ENCODE measurements around the gene PLPP3.

Gene PLPP3

GRCh38 chr1:56545711-56546110, 33.7 kb downstream of the PLPP3 start:
- DNase-seq = no peak

DNA sequence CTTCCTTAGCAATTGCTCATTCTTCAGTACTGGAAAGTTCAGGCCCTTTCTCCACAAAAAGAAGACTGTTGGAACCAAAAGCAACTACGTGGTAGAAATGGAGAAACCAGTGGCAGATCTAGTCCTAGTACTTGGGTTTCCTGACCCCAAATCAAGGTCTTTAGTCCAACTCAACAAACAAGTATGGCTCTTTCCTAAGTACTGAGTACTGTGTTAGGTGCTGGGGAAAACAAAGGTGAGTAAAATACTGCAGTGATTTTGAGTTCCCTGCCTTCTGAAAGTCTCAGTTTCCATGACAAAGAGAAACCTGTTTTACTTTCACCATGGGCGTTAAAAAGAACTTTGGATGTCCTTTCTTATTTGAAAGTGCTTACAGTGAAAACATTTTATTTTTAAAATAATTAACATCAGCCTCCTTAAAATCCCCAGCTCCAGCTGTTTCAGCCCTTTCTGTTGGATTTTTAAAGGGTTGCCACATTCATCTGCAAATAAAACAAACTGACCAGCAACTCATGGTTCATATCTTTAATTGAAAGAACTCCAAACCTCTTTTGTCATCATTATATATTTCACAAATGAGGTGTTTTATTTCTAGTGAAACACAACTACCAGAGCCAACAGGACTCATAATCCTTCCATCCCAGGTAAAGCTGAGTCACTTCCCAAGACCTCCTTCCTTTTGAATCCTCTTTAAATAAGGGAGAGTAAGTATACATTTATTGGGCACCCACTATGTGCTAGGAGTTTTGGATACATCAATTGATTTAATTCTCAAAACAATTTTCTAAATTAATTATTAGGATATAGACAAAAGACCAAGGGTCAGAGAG, 35.4 kb downstream of the PLPP3 start:
- DNase-seq = no peak

DNA sequence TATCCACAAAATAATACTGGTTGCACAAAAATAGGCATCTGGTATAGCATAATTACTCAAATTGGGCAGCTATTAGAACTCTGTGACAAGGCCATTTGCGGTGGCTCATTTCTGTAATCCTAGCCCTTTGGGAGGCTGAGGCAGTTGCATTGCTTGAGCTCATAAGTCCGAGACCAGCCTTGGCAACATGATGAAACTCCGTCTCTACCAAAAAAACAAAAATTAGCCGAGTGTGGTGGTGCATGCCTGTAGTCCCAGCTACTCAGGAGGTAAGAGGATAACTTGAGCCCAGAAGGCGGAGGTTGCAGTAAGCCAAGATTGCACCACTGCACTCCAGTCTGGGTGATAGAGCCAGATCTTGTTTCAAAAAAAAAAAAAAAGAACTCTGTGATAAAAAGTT, 36.7 kb downstream of the PLPP3 start:
- no peak for DNase-seq

DNA sequence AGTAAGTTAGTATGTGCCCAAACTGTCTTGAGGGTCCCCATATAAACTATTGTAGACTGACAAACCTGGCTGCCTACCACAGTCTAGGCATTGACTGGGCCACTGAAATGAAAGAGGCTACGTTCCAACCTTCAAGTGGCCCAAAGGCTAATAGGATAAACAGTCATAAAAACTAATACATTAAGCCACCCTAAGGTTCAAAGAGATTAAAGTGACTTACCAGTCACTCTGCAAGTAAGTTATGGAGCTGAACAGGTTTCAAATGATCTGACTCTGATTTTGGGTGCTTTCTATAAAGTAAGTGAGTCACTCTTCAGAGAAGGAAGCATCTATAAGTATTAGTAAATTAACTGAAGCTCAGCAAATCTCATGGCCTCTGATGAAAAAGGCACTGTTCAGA, 38.0 kb downstream of the PLPP3 start:
- no peak for DNase-seq

GRCh38 chr1:56540467-56540866, 38.9 kb downstream of the PLPP3 start:
- DNase-seq = no peak

DNA sequence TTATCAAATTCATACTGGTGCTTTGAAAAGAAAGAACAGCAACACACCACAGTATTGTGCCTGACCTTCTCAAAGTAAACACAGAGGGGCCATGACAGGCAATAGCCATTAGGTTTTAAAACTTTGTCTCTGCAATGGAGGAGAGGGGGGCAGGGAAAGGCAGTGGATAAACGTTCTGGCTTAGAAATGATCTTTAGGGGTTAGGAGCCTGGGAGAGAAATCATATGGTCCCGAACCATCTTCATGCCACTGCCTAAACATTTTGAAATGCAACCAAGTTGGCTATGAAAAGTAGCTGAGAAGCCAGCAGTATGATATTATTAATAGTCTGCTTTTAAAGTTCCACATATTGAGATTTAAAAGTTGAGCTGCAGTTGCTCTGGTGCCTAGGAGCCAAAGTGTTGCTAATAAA, 39.8 kb downstream of the PLPP3 start:
- DNase-seq = no peak

DNA sequence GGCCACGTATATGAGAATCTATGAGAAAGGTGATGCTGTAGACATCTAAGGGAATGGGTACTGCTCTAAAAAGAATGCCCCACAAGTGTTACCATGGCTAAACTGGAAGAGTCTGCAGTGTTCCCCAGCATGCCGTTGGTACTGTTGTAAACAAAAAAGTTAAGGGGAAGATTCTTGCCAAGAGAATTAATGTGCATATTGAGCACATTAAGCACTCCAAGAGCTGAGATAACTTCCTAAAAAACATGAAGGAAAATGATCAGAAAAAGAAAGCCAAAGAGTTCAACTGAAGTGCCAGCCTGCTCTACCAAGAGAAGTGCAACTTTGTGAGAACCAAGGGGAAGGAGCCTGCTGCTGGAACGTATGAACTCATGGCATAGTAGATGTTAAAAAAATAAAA, 40.8 kb downstream of the PLPP3 start:
- no peak for DNase-seq

DNA sequence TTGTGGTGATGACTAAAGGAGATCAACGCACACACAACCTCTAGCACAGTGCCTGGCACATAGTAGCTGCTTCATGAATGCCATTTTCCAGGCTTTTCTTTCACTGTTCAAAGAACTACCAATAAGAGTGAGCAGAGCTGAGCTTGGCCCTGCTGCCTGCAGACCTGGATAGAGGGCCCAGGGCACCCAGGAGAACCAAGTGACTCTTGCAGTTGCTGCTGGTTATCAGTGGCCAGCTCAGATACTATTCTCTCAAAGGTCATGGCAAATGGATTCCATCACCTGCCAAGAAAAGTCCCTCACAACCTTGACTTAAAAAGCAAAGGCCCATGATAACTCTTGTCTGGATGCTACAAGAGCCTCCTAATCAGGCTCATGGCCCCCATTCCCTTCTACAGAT, 41.7 kb downstream of the PLPP3 start:
- DNase-seq = no peak

- DNase-seq = no peak
Measured at GRCh38 chr1:56535939-56536338, 43.4 kb downstream of the PLPP3 start.

- no peak for DNase-seq
Measured at GRCh38 chr1:56535362-56535761, 44.0 kb downstream of the PLPP3 start.

GRCh38 chr1:56534130-56534651, 45.2 kb downstream of the PLPP3 start:
- no peak for DNase-seq

DNA sequence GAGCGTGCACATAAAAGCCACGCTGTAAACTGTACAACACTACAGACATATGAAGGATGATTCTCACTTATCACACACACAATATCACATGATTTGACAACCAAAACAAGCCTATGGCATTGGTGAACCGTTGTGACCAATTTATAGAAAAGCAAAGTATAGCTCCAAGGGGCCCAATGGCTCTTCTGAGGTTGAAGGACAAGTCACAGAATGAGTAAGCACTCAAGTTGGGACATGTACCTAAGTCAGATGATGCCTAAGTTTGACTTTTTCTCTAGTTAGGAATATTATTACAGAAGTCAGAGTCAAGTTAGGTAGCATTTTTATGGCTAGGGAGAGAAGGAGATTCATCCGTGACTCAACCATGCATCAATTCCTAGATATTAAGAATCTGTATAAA, 45.7 kb downstream of the PLPP3 start:
- DNase-seq = no peak

DNA sequence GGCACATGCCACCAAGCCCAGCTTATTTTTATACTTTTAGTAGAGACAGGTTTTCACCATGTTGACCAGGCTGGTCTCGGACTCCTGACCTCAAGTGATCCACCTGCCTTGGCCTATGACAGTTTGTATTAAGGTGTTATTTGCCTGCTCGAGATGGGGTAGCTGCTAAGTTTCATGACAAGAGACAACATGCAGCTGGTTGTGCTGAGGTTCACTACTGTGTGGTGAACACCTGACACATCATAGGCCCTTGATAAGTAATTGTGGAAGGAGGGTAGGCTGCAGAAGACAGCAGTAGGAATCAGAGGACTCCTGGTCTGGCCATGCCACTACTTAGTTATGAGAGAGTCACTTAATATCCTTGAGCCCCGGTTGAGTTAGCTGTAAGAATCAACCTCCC, 46.2 kb downstream of the PLPP3 start:
- no peak for DNase-seq

DNA sequence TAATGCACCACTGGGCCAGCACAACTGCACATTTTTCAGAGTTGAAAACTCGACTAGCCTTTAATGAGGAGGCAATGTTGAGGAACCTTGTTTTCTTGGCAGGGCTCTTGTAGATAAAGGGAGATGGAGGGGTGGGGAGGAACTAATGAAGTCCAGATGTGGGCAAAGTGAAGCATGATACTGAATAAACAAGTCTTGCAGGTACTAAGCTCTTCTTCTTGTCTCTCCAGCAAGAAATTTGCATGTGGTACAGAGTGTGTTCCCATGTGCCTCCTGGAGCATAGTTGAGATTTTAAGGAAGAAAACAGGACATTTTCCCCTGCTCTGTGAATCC, 47.0 kb downstream of the PLPP3 start:
- no peak for DNase-seq

GRCh38 chr1:56531624-56532349, 47.6 kb downstream of the PLPP3 start:
- no peak for DNase-seq

- DNase-seq = no peak
Measured at GRCh38 chr1:56529801-56530200, 49.6 kb downstream of the PLPP3 start.

DNA sequence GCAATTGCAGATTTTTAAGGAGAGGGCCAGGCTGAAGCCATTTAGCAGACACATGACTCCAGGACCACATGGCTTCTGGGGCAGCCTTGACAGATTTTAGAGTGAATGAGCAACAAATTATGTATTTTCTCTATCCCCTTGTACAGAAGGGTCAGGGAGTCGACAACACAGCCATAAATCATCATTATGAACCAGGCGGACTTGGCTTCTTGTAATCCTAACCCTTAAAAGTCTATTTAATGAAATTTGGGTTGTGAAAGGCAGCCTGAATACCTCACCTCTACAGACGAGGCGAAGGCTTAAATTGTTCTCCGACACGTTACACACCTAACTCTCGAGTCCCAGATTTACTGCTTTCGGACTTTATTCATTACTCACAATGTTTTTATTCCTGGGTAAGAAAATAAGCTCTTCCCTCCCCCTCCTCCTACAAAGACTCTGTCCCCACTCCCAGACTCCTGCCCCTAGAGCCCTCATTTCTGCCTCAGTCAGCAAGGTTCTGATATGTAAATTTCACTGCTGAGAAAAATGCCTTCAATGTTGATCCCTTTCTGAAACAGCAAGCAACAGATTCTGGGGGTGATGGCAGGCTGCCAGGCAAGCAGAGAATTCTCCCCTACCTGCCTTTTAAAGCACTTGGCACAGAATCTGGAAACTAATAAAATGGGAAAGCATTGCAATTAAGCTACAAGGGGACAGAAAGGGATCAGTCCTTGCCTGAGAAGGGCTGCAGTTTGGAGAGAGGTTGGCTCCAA, 51.6 kb downstream of the PLPP3 start:
- no peak for DNase-seq

DNA sequence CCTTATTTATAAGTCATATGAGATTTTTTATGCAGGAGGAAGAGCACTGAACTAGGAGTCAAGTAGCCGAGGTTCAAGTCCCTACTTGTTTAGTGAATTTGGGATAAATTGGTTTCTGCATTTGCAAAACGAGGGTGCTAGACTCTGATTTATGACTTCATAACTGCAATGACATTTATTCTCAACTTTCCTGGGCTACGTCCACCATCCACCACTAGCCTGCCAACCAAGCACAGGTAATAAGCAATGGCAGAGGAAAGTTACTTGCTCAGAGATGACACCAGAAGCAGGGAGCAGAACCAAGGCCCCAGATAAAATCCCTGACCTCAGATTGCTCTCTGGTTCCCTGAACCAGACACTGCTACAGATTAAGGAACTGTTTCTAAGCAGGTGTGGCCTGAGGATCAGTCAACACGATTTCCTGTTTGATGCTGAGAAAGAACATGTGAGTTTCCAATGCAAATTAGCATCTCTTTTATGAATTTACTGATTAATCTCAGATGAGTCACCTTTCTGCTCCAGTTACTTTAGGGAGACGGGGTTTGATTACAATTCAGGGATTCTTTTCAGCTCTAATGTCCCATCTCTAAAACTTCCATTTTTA, 52.7 kb downstream of the PLPP3 start:
- DNase-seq = no peak

DNA sequence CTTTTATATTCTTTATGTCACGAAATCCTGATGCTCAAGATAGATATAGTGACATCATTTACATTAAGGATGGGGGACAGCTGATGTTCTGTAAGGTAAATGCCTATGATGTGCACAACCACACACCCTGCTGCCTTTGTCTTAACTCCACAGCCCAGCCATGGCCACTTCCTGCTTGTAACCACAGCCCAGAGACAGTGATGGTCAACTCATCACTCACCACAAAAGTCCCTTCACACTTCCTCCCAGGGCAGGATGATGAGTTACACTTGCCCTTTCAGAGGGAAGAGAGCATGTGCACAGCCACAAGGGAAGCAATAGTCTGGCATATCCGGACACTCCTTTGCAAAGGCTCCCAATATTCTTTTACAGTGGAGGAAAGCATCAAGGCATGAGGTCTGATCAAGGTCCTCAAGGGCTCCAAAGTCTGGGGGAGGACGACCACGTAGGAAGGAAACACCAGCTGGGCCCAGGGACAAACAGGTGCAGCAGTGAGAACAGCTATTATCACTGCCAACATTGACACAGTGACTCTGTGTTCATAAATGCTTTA, 53.8 kb downstream of the PLPP3 start:
- DNase-seq = no peak

DNA sequence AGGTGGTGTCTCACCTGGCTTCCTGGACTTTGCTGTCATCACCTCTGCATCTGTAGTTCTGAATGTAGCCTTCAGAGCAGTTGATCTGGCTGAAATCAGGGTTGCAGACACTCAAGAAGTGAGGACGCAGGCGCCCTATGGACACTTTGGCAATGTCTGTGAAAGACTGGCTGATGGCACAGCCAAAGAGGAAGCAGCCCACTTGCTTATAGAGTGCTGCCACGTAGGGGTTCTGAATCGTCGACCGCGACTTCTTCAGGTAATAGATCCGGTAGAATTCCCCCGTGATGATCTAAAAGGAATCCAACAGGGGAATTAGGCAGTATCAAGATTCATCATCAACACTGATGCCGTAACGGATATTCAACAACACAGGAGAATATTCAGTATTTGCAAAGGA, 55.1 kb downstream of the PLPP3 start:
- DNase-seq = no peak

- no peak for DNase-seq
Measured at GRCh38 chr1:56522680-56523079, 56.7 kb downstream of the PLPP3 start.

DNA sequence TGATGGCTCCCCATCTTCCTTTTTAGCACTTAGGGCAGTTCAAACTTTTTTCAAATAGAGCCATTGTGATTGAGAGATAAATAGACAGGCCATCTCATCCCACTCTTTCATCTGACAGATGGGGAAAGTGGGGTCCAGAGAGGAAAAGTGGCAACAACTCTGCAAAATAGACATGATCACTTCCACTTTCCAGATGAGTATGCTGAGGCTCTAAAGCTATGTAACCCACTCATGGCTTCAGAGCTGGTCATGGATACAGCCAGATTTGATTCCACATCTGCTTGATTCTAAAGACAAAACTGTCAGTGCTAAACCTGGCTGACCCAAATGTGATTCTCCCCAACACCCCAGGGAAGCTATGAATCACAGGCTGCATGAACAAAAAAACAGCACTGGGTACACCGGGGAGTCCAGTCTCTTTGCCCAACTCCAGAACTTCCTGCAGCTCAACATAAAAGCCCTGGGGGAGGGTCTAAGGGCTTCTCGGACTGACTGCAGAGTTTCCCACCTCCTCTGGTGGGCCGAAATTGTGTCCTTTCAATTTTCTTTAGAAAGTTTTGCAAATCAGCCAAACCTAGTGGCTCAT, 59.3 kb downstream of the PLPP3 start:
- no peak for DNase-seq

Measured in activated naive CD4-positive, alpha-beta T cell (primary cell).